Endothelial cell of umbilical vein (primary cell): ENCODE data around the gene PPP4R1. TPM values are rescaled to one million over a fixed set of nuclear protein-coding genes. Genes with fewer than 3 reads are reported as not detected.

Source experiments
- BruUV-seq: library from RNA; stranded (reverse); fragments of 400-500 nt; replicated peaks from 2 replicates; lab custom pipeline; 2021; lab: Mats Ljungman, UMichigan
- CTCF ChIA-PET: fragments of 300-600, 350-600 bp; sonication (Branson Sonifier 250); formaldehyde crosslinking; loops from one replicate; lab custom pipeline; 2021; ENCODE audit warnings: antibody characterized with exemption, inconsistent platforms; lab: Charles Lee
- POLR2A ChIA-PET: fragments of 300-600, 350-600 bp; sonication (Branson Sonifier 250); formaldehyde crosslinking; loops from one replicate; lab custom pipeline; 2021; ENCODE audit warnings: antibody characterized with exemption, inconsistent platforms; lab: Charles Lee
- DNase-seq: peaks from one replicate; pipeline ENCODE4 v3.0.0-alpha.2; 2011; ENCODE audit warnings: low read depth, low spot score
- FAIRE-seq: peaks from 2 replicates; lab custom pipeline; 2011; peaks lifted over from hg19 to GRCh38; lab: Jason Lieb, UNC
- H2AFZ ChIP-seq: 2 replicates; pipeline ENCODE4 v1.6.0; 2012; ENCODE audit warnings: low read depth, low read length, control low read depth, inconsistent platforms
- H3K27ac ChIP-seq: 2 replicates; pipeline ENCODE4 v1.5.1; 2011; ENCODE audit warnings: low read depth, mild to moderate bottlenecking, control low read depth, low read length, moderate library complexity; ENCODE audit not compliant: insufficient read depth
- H3K27me3 ChIP-seq, 2 experiments: 2 replicates each; pipeline versions ENCODE4 v1.6.0 to v1.6.1; 2011; ENCODE audit warnings: low read length in 2 of 2, mixed read lengths in 1 of 2; ENCODE audit not compliant: control insufficient read depth in 2 of 2, insufficient read depth in 2 of 2
- H3K36me3 ChIP-seq, 2 experiments: 2 replicates in 1 of 2; 3 replicates in 1 of 2; pipeline ENCODE4 v1.5.1; 2011; ENCODE audit warnings: low read length in 2 of 2, mild to moderate bottlenecking in 1 of 2, moderate library complexity in 1 of 2; ENCODE audit not compliant: control insufficient read depth in 2 of 2, insufficient read depth in 2 of 2; ENCODE audit errors: extremely low read depth in 1 of 2
- H3K4me1 ChIP-seq: 3 replicates; pipeline ENCODE4 v1.5.1; 2011; ENCODE audit warnings: mild to moderate bottlenecking, low read length; ENCODE audit not compliant: control insufficient read depth, insufficient read depth; ENCODE audit errors: extremely low read depth
- H3K4me2 ChIP-seq: 2 replicates; pipeline ENCODE4 v1.6.1; 2011; ENCODE audit warnings: low read length, control low read depth, mixed read lengths; ENCODE audit not compliant: insufficient read depth
- H3K4me3 ChIP-seq, 3 experiments: fragments of 200-600 bp in 1 of 3; sonication (generic), shearing (Covaris generic) in 1 of 3; replicated peaks in 1 of 3; 2 replicates each; pipeline ENCODE4 v1.5.1; 2011 to 2016; ENCODE audit warnings: control low read depth in 3 of 3, low read length in 3 of 3, mild to moderate bottlenecking in 2 of 3, inconsistent platforms in 1 of 3, low read depth in 1 of 3, moderate library complexity in 1 of 3; ENCODE audit not compliant: insufficient read depth in 1 of 3
- H3K79me2 ChIP-seq: 2 replicates; pipeline ENCODE4 v1.6.0; 2012; ENCODE audit warnings: low read length, inconsistent platforms; ENCODE audit not compliant: control insufficient read depth, insufficient read depth
- H3K9ac ChIP-seq: replicated peaks from 2 replicates; pipeline ENCODE3; 2011; ENCODE audit warnings: low read length, control low read depth; ENCODE audit not compliant: insufficient read depth; ENCODE audit errors: extremely low read depth
- H3K9me1 ChIP-seq: replicated peaks from 3 replicates; pipeline ENCODE4 v1.6.0; 2011; ENCODE audit warnings: mild to moderate bottlenecking, low read length; ENCODE audit not compliant: control insufficient read depth, insufficient read depth; ENCODE audit errors: extremely low read depth
- H3K9me3 ChIP-seq: replicated peaks from 2 replicates; pipeline ENCODE4 v1.5.1; 2012; ENCODE audit warnings: low read length, inconsistent platforms; ENCODE audit not compliant: control insufficient read depth, insufficient read depth
- H4K20me1 ChIP-seq: replicated peaks from 2 replicates; pipeline ENCODE3; 2011; ENCODE audit warnings: mild to moderate bottlenecking, low read length; ENCODE audit not compliant: control insufficient read depth, insufficient read depth; ENCODE audit errors: extremely low read depth
- CTCF ChIP-seq, 2 donors: IDR thresholded peaks; 1 replicate in 1 of 2; 2 replicates in 1 of 2; pipeline ENCODE4 v1.5.1; 2011; ENCODE audit warnings: low read length in 2 of 2, mild to moderate bottlenecking in 2 of 2, moderate library complexity in 2 of 2, control low read depth in 1 of 2, inconsistent platforms in 1 of 2, low read depth in 1 of 2; ENCODE audit not compliant: insufficient read depth in 1 of 2; ENCODE audit errors: extremely low read depth in 1 of 2
- EZH2 ChIP-seq: IDR thresholded peaks from 2 replicates; pipeline ENCODE4 v1.6.1; 2012; ENCODE audit warnings: borderline replicate concordance, low read depth, mild to moderate bottlenecking, moderate library complexity, low read length, inconsistent platforms; ENCODE audit not compliant: severe bottlenecking
- FOS ChIP-seq: IDR thresholded peaks from 2 replicates; pipeline ENCODE4 v1.6.1; 2011; ENCODE audit warnings: mild to moderate bottlenecking, low read length, moderate library complexity, borderline replicate concordance; ENCODE audit not compliant: insufficient read depth
- GATA2 ChIP-seq: IDR thresholded peaks from 2 replicates; pipeline ENCODE4 v1.7.0; 2011; ENCODE audit warnings: low read depth, mild to moderate bottlenecking, moderate library complexity, mixed read lengths, low read length; ENCODE audit not compliant: insufficient read length, insufficient read depth
- JUN ChIP-seq: IDR thresholded peaks from 2 replicates; pipeline ENCODE4 v1.6.1; 2011; ENCODE audit warnings: borderline replicate concordance, low read depth; ENCODE audit not compliant: insufficient read length, insufficient read depth
- MAX ChIP-seq: IDR thresholded peaks from 2 replicates; pipeline ENCODE4 v1.6.1; 2011; ENCODE audit not compliant: insufficient read depth, insufficient read length
- MYC ChIP-seq: IDR thresholded peaks from one replicate; pipeline ENCODE4 v1.6.1; 2011; ENCODE audit warnings: mild to moderate bottlenecking, low read depth, low read length
- POLR2A ChIP-seq: IDR thresholded peaks from 2 replicates; pipeline ENCODE4 v1.6.1; 2012; ENCODE audit warnings: low read depth, mild to moderate bottlenecking, control low read depth, low read length
- POLR2AphosphoS5 ChIP-seq: IDR thresholded peaks from 2 replicates; pipeline ENCODE4 v1.6.1; 2012; ENCODE audit warnings: low read depth, mild to moderate bottlenecking, control low read depth, low read length, moderate library complexity; ENCODE audit not compliant: insufficient read depth
- dilution Hi-C: fragments of 300-500 bp; cut with MboI; formaldehyde crosslinking; loops from one replicate; pipeline ENCODE4 v1.15.0; 2019; ENCODE audit warnings: low sequenced_read_pairs; ENCODE audit not compliant: extremely low pct_ligation_motif_present
- intact Hi-C: fragments of 100-400 bp; cut with micrococcal nuclease; formaldehyde crosslinking; loops from one replicate; pipeline ENCODE4 v1.10.0; 2022
- polyA plus RNA-seq, 4 experiments: library from polyadenylated mRNA; depleted of rRNA in 3 of 4; stranded (reverse) in 3 of 4; unstranded in 1 of 4; fragments of >200 nt; gene quantifications; 2 replicates each; pipeline versions ENCODE4 v1.2.1 to v1.2.3, GENCODE V29; 2011 to 2012; ENCODE audit warnings: missing spikeins in 1 of 4
- total RNA-seq: library from RNA; stranded (reverse); gene quantifications from 2 replicates; pipeline ENCODE4 v1.2.3, GENCODE V29; 2021

PPP4R1 gene
- total and polyA plus RNA-seq, 2 donors (not counting 3 experiments of a cell fraction or from before 2014, with no cell fraction given), result 138 to 152 TPM

- H3K27ac ChIP-seq, result no peak overlapping the region
- no peaks in the 10 kb centered on the region for H3K9me1 ChIP-seq
- TF ChIP-seq JUN, result no peak
- no peak for TF ChIP-seq FOS
- no peak for TF ChIP-seq EZH2
- TF ChIP-seq MAX, result no peak
- no peak for TF ChIP-seq GATA2
- TF ChIP-seq MYC, result no peak
- no peak for TF ChIP-seq POLR2AphosphoS5
- no peak for TF ChIP-seq CTCF (IDR thresholded peaks at IDR 0.05; ENCODE audit: extremely low read depth in 1 of 2, insufficient read depth in 1 of 2, low read depth in 1 of 2, low read length in 2 of 2)
- TF ChIP-seq POLR2A, result no peak
- FAIRE-seq (no peak), DNase-seq (no peak)
- POLR2A ChIA-PET, result no interaction called here
- H3K9ac ChIP-seq, result no peak overlapping the region
- dilution Hi-C loops, result no loop called here
- no peak overlapping the region for H3K4me3 ChIP-seq
- no peak overlapping the region for H2AFZ ChIP-seq
- no peaks in the 10 kb centered on the region for H3K9me3 ChIP-seq
- H3K27me3 ChIP-seq, result no peaks in the 10 kb centered on the region
- H3K36me3 ChIP-seq, result no peaks in the 10 kb centered on the region
- H4K20me1 ChIP-seq, result no peaks in the 10 kb centered on the region
- no peaks in the 10 kb centered on the region for H3K79me2 ChIP-seq
- H3K4me1 ChIP-seq, result peaks cover 4% of the 10 kb centered on the region
- intact Hi-C loops, result no loop called here
- CTCF ChIA-PET, result interaction anchor here (1.4 kb wide), 1 partner anchor 40 kb away, joined by 4 read pairs; no protein-coding TSS in a partner anchor
- H3K4me2 ChIP-seq, result no peak overlapping the region
- BruUV-seq, result no TSS peak
Observed at GRCh38 chr18:9655232-9655767, 40.9 kb upstream of the PPP4R1 start.
